Right cardiac atrium (tissue), 5 donors: ENCODE data around the gene DFFA. TPM values are rescaled to one million over a fixed set of nuclear protein-coding genes. Genes with fewer than 3 reads are reported as not detected.
"Not testable (repeated sequence)": the region's sequence is repeated elsewhere in the genome, so short reads cannot be mapped to it uniquely, and the experiment has no call there.

Experiments used
- ATAC-seq, 2 donors: fragments of 200-7000 bp; cut with Tn5 transposase; one replicate each; pipeline versions ENCODE4 v1.8.0 to v1.9.1; 2020; ENCODE audit warnings: moderate library complexity in 2 of 2, mild to moderate bottlenecking in 1 of 2
- DNase-seq, 3 donors: peaks; one replicate each; pipeline ENCODE4 v3.0.0-alpha.2; 2020
- H3K27ac ChIP-seq: one replicate; pipeline ENCODE4 v1.5.1; 2013; ENCODE audit warnings: mild to moderate bottlenecking, low read length, control low read depth, moderate library complexity
- H3K27me3 ChIP-seq: one replicate; pipeline ENCODE4 v1.6.1; 2013; ENCODE audit not compliant: control insufficient read depth, insufficient read depth
- H3K4me1 ChIP-seq: one replicate; pipeline ENCODE4 v1.6.1; 2013; ENCODE audit warnings: low read length; ENCODE audit not compliant: control insufficient read depth, insufficient read depth
- H3K4me3 ChIP-seq: one replicate; pipeline ENCODE4 v1.5.1; 2013; ENCODE audit warnings: low read length, control low read depth
- H3K9me3 ChIP-seq: one replicate; pipeline ENCODE4 v1.6.1; 2013; ENCODE audit warnings: low read length; ENCODE audit not compliant: control insufficient read depth
- WGBS: extraction: QIAGEN DNeasy Blood & Tissue Kit; methylation state at CpG from one replicate; pipeline ENCODE4 v1.1.7; 2013; 5-methylcytosine and 5-hydroxymethylcytosine counted together
- intact Hi-C, 4 donors: fragments of 100-400 bp; cut with DNase I; formaldehyde crosslinking; loops; one replicate each; pipeline versions ENCODE4 v1.11.0 to v1.14.0; 2022 to 2023
- polyA plus RNA-seq: library from polyadenylated mRNA; stranded (reverse); fragments of 200-250 nt; gene quantifications from one replicate; pipeline ENCODE4 v1.2.3, GENCODE V29; 2013
- total RNA-seq, 4 donors: library from RNA; stranded (reverse); fragmentation: NEBNext Ultra II Directional; extraction: Animal tissue kit (Norgen Biotek cat#: 25700); gene quantifications; one replicate each; pipeline ENCODE4 v1.2.1, GENCODE V29; 2021
- donor health status: healthy with polysubstance abuse.
- donor health status: DM: no; HTN: yes; CAD: no.
- donor health status: DM: no; HTN: no; CAD: no.
- donor health status: DM: no; HTN: yes; CAD: no; lungs with severe emphysema.
- donor health status: DM: yes; HTN: yes; CAD: no.

The DFFA gene
- total and polyA plus RNA-seq, 5 donors: 17.0 to 31.3 (median 28.0) TPM

GRCh38 chr1:10430216-10431069 is 41.9 kb downstream of the DFFA start, which contains the start of gene CENPS:
TSS of gene CENPS (plus strand) at chr1:10430433. CDS start at chr1:10430518, 85 bp downstream.
- peak; percentile 97 to 98 for ATAC-seq
- Histone ChIP-seq H3K4me3 (peak within 1 kb of the TSS; percentile 85), H3K27ac (peak within 1 kb of the TSS; percentile 31), H3K9me3 (no peaks in the 10 kb centered on the region), H3K4me1 (peaks cover 5% of the 10 kb centered on the region), H3K27me3 (no peaks in the 10 kb centered on the region)
- intact Hi-C loops: loop anchor here in 2 of 4 donors (2.0 to 10.0 kb wide), 2 partner anchors 64 kb away; no protein-coding TSS in a partner anchor
- DNase-seq: peak; percentile 96 to 98 (median 97)
- under 1% methylated on average over 95 of the region's 95 CpGs for WGBS

GRCh38 chr1:10429868-10430215 is 42.5 kb downstream of the DFFA start:
- Histone ChIP-seq H3K9me3 (no peaks in the 10 kb centered on the region), H3K27me3 (no peaks in the 10 kb centered on the region), H3K27ac (no peak overlapping the region), H3K4me3 (peak overlapping the region; percentile 2), H3K4me1 (peaks cover 5% of the 10 kb centered on the region)
- intact Hi-C loops: loop anchor here (2.0 to 10.0 kb wide), 5 partner anchors 53 to 65 kb away; no protein-coding TSS in a partner anchor
- ATAC-seq (peak in 1 of 2 donors; percentile 11), DNase-seq (no peak)
- 12% methylated on average over 16 of the region's 16 CpGs for WGBS

GRCh38 chr1:10428984-10429383 is 43.3 kb downstream of the DFFA start:
- H3K9me3 ChIP-seq: no peaks in the 10 kb centered on the region
- ATAC-seq: no peak
- intact Hi-C loops: loop anchor here (2.0 to 10.0 kb wide), 3 partner anchors 52 to 54 kb away; no protein-coding TSS in a partner anchor
- H3K4me3 ChIP-seq: no peak overlapping the region
- H3K4me1 ChIP-seq: peaks cover 5% of the 10 kb centered on the region
- 82% methylated on average over 5 of the region's 5 CpGs for WGBS
- no peaks in the 10 kb centered on the region for H3K27me3 ChIP-seq
- no peak overlapping the region for H3K27ac ChIP-seq
- no peak for DNase-seq

GRCh38 chr1:10426535-10426848 is 45.8 kb downstream of the DFFA start:
- intact Hi-C loops: loop anchor here in 3 of 4 donors (5.0 to 10.0 kb wide), 2 partner anchors 49 to 52 kb away; no protein-coding TSS in a partner anchor
- not testable (repeated sequence) for H3K4me3 ChIP-seq, DNase-seq, H3K9me3 ChIP-seq, H3K27me3 ChIP-seq, H3K4me1 ChIP-seq, ATAC-seq, H3K27ac ChIP-seq
- WGBS: 96% methylated on average over 20 of the region's 21 CpGs

GRCh38 chr1:10425826-10426534 is 46.3 kb downstream of the DFFA start:
- intact Hi-C loops: loop anchor here in 3 of 4 donors (5.0 to 10.0 kb wide), 2 partner anchors 49 to 51 kb away; no protein-coding TSS in a partner anchor
- 86% methylated on average over 21 of the region's 21 CpGs for WGBS
- ATAC-seq, H3K27ac ChIP-seq, DNase-seq, H3K9me3 ChIP-seq, H3K4me3 ChIP-seq, H3K27me3 ChIP-seq, H3K4me1 ChIP-seq: not testable (repeated sequence)

- 84% methylated on average over 8 of the region's 8 CpGs for WGBS
- H3K27me3 ChIP-seq: no peaks in the 10 kb centered on the region
- DNase-seq (no peak), ATAC-seq (no peak)
- H3K4me1 ChIP-seq: no peaks in the 10 kb centered on the region
- no peaks in the 10 kb centered on the region for H3K9me3 ChIP-seq
- no peak overlapping the region for H3K27ac ChIP-seq
- no peak overlapping the region for H3K4me3 ChIP-seq
- intact Hi-C loops: loop anchor here in 3 of 4 donors (5.0 to 10.0 kb wide), 2 partner anchors 47 to 50 kb away; no protein-coding TSS in a partner anchor
Observed at GRCh38 chr1:10424651-10425050, 47.7 kb downstream of the DFFA start.

- intact Hi-C loops: loop anchor here in 1 of 4 donors (10.0 kb wide), 1 partner anchor 49 kb away; no protein-coding TSS in a partner anchor
- DNase-seq (peak in 2 of 3 donors; percentile 56 to 68), ATAC-seq (peak in 1 of 2 donors; percentile 22)
- WGBS: 54% methylated on average over 9 of the region's 9 CpGs
- Histone ChIP-seq H3K4me1 (no peaks in the 10 kb centered on the region), H3K27me3 (no peaks in the 10 kb centered on the region), H3K27ac (no peak overlapping the region), H3K9me3 (no peaks in the 10 kb centered on the region), H3K4me3 (no peak overlapping the region)
Observed at GRCh38 chr1:10424034-10424433, 48.3 kb downstream of the DFFA start.

GRCh38 chr1:10421637-10422036 is 50.7 kb downstream of the DFFA start:
- no peaks in the 10 kb centered on the region for H3K9me3 ChIP-seq
- H3K4me1 ChIP-seq: no peaks in the 10 kb centered on the region
- intact Hi-C loops: loop anchor here in 1 of 4 donors (10.0 kb wide), 1 partner anchor 47 kb away; no protein-coding TSS in a partner anchor
- H3K27ac ChIP-seq: no peak overlapping the region
- H3K4me3 ChIP-seq: no peak overlapping the region
- no peak for DNase-seq
- ATAC-seq: no peak
- no peaks in the 10 kb centered on the region for H3K27me3 ChIP-seq
- 95% methylated on average over 5 of the region's 5 CpGs for WGBS

- H3K9me3 ChIP-seq: no peaks in the 10 kb centered on the region
- no peak for DNase-seq
- H3K27ac ChIP-seq: no peak overlapping the region
- intact Hi-C loops: no loop called here
- ATAC-seq: no peak
- no peak overlapping the region for H3K4me3 ChIP-seq
- no peaks in the 10 kb centered on the region for H3K27me3 ChIP-seq
- H3K4me1 ChIP-seq: no peaks in the 10 kb centered on the region
- WGBS: 87% methylated on average over 15 of the region's 15 CpGs
Observed at GRCh38 chr1:10419351-10419750, 53.0 kb downstream of the DFFA start.

GRCh38 chr1:10418741-10419140 is 53.6 kb downstream of the DFFA start:
- 95% methylated on average over 8 of the region's 8 CpGs for WGBS
- H3K4me1 ChIP-seq, intact Hi-C loops, H3K4me3 ChIP-seq, H3K27ac ChIP-seq, ATAC-seq, H3K27me3 ChIP-seq, H3K9me3 ChIP-seq, DNase-seq: not testable (repeated sequence)

GRCh38 chr1:10415967-10416366 is 56.4 kb downstream of the DFFA start:
- H3K9me3 ChIP-seq, H3K27ac ChIP-seq, H3K27me3 ChIP-seq, H3K4me1 ChIP-seq, DNase-seq, intact Hi-C loops, H3K4me3 ChIP-seq, ATAC-seq: not testable (repeated sequence)
- WGBS: 97% methylated on average over 1 of the region's 1 CpG
